Stomach (tissue), 4 donors: Measurements from ENCODE around the gene RAMP1.

Source experiments
- EP300 ChIP-seq: sonication (generic); formaldehyde crosslinking; IDR thresholded peaks from one replicate; pipeline ENCODE4 v1.6.1; 2017; ENCODE audit warnings: antibody characterized with exemption
- POLR2A ChIP-seq, 4 donors: fragments of 450-650 bp; IDR thresholded peaks; one replicate each; pipeline ENCODE4 v1.6.1; 2016; ENCODE audit warnings: antibody characterized with exemption in 4 of 4, control low read depth in 2 of 4, mild to moderate bottlenecking in 1 of 4, moderate library complexity in 1 of 4
- POLR2AphosphoS5 ChIP-seq, 3 donors: sonication (generic); formaldehyde crosslinking; IDR thresholded peaks; one replicate each; pipeline ENCODE4 v1.6.1; 2016; ENCODE audit warnings: antibody characterized with exemption in 3 of 3
- TF ChIP-seq, protein P1 (sequence below), 7 experiments: fragments of 450-650 bp in 4 of 7; fragments of 200-600 bp in 3 of 7; sonication (generic) in 3 of 7; IDR thresholded peaks; one replicate each; pipeline ENCODE4 v1.5.1; 2016 to 2019; ENCODE audit warnings: antibody characterized with exemption in 7 of 7, control low read depth in 2 of 7, mild to moderate bottlenecking in 1 of 7

DNA sequence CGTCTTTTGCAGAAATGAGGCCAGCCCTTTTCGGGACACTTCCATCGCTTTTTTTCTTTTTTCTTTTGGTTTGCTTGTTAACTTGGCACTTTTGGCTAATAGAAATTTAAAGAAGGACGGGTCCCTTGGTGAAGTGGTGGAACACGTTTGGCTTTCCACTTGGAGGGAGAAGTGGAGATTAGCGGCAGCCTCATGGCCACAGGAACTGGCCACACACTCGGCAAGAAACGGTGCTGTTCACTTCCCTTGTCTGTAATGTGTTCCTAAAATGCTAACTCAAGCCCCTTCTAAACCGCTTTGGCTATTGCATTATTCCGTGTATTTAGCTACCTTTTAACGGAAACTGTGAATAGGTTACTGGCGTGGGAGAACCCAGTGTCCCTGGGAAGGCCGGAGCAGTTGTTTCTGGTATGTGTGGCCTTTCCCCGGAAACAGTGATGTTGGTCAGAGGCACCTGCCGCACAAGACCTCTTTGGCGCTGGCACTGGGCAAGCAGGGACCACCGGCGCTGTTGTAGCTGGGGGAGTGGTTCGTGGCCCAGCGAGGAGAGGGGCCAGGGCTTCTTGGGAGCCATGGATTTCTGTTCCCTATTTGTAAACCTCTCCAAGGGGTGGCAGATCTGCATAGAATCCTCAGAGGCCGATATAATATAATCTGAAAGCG, 981 bp downstream of the RAMP1 start:
- TF ChIP-seq POLR2A (IDR thresholded peaks at IDR 0.05) (no peak), EP300 (peak; percentile 3), POLR2AphosphoS5 (IDR thresholded peaks at IDR 0.05) (no peak)
- TF ChIP-seq, protein P1, sequence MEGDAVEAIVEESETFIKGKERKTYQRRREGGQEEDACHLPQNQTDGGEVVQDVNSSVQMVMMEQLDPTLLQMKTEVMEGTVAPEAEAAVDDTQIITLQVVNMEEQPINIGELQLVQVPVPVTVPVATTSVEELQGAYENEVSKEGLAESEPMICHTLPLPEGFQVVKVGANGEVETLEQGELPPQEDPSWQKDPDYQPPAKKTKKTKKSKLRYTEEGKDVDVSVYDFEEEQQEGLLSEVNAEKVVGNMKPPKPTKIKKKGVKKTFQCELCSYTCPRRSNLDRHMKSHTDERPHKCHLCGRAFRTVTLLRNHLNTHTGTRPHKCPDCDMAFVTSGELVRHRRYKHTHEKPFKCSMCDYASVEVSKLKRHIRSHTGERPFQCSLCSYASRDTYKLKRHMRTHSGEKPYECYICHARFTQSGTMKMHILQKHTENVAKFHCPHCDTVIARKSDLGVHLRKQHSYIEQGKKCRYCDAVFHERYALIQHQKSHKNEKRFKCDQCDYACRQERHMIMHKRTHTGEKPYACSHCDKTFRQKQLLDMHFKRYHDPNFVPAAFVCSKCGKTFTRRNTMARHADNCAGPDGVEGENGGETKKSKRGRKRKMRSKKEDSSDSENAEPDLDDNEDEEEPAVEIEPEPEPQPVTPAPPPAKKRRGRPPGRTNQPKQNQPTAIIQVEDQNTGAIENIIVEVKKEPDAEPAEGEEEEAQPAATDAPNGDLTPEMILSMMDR (IDR thresholded peaks at IDR 0.05), result no peak
